Dermis microvascular lymphatic vessel endothelial cell (primary cell): Measurements from ENCODE around the gene DLK2. TPM values are rescaled to one million over a fixed set of nuclear protein-coding genes. Genes with fewer than 3 reads are reported as not detected.
A peak's percentile ranks its signal among the peaks of the same experiment; 100 is the strongest.
"Not testable (repeated sequence)": the region's sequence is repeated elsewhere in the genome, so short reads cannot be mapped to it uniquely, and the experiment has no call there.

ENCODE experiments used
- DNase-seq, 2 donors: peaks; one replicate each; pipeline versions ENCODE4 v3.0.0 to v3.0.0-alpha.2; 2010; ENCODE audit warnings: low read depth in 2 of 2
- total RNA-seq: library from RNA; depleted of rRNA; stranded (reverse); fragments of >200 nt; gene quantifications from 2 replicates; pipeline ENCODE4 v1.2.1, GENCODE V29; 2014

DLK2 gene
- total RNA-seq, 1 donor from 2014 or later, result 0.39 TPM

GRCh38 chr6:43481591-43482236, 26.4 kb upstream of the DLK2 start:
- no peak for DNase-seq

- no peak for DNase-seq
Measured at GRCh38 chr6:43481075-43481474, 25.7 kb upstream of the DLK2 start.

GRCh38 chr6:43478008-43478372, 22.6 kb upstream of the DLK2 start:
- DNase-seq, result no peak

GRCh38 chr6:43477235-43478007, 22.1 kb upstream of the DLK2 start, which contains the start of gene TJAP1:
TSS of gene TJAP1 (plus strand) at chr6:43477570. CDS start at chr6:43499002, 21,432 bp downstream.
- peak; percentile 54 to 86 for DNase-seq

- no peak for DNase-seq
Measured at GRCh38 chr6:43476746-43477145, 21.4 kb upstream of the DLK2 start.

GRCh38 chr6:43475516-43475915, 20.2 kb upstream of the DLK2 start:
- no peak for DNase-seq

GRCh38 chr6:43472515-43472914, 17.2 kb upstream of the DLK2 start:
- DNase-seq, result no peak

- DNase-seq, result no peak
Measured at GRCh38 chr6:43471399-43471798, 16.1 kb upstream of the DLK2 start.

GRCh38 chr6:43469947-43470346, 14.6 kb upstream of the DLK2 start:
- no peak for DNase-seq

GRCh38 chr6:43468748-43469681, 13.7 kb upstream of the DLK2 start:
- DNase-seq, result no peak

- no peak for DNase-seq
Measured at GRCh38 chr6:43468240-43468639, 12.9 kb upstream of the DLK2 start.

GRCh38 chr6:43467752-43468151, 12.4 kb upstream of the DLK2 start:
- DNase-seq, result no peak

- not testable (repeated sequence) for DNase-seq
Measured at GRCh38 chr6:43467265-43467664, 11.9 kb upstream of the DLK2 start.

- DNase-seq, result no peak
Measured at GRCh38 chr6:43465948-43466347, 10.6 kb upstream of the DLK2 start.

GRCh38 chr6:43464337-43464736, 9.0 kb upstream of the DLK2 start:
- DNase-seq, result no peak

GRCh38 chr6:43461936-43462335, 6.6 kb upstream of the DLK2 start:
- DNase-seq, result no peak

- no peak for DNase-seq
Measured at GRCh38 chr6:43460032-43460431, 4.7 kb upstream of the DLK2 start.

GRCh38 chr6:43459535-43459934, 4.2 kb upstream of the DLK2 start:
- DNase-seq, result no peak

- DNase-seq, result not testable (repeated sequence)
Measured at GRCh38 chr6:43458154-43458553, 2.8 kb upstream of the DLK2 start.

- DNase-seq, result no peak
Measured at GRCh38 chr6:43457643-43458042, 2.3 kb upstream of the DLK2 start.

- DNase-seq, result peak; percentile 68 to 78
Measured at GRCh38 chr6:43454696-43455530, 435 bp downstream of the DLK2 start.
